Pancreas (tissue), 10 donors: Measurements from ENCODE around the gene LRMDA. TPM values are rescaled to one million over a fixed set of nuclear protein-coding genes. Genes with fewer than 3 reads are reported as not detected.

Source experiments
- ATAC-seq, 4 donors: fragments of 200-7000 bp; cut with Tn5 transposase; one replicate each; pipeline versions ENCODE4 v1.8.0 to v1.9.1; 2020; ENCODE audit warnings: mild to moderate bottlenecking in 4 of 4, moderate library complexity in 4 of 4
- DNase-seq, 6 donors: peaks; one replicate each; pipeline ENCODE4 v3.0.0-alpha.2; 2020
- FAIRE-seq: peaks from 2 replicates; lab custom pipeline; 2012; peaks lifted over from hg19 to GRCh38; lab: Jason Lieb, UNC
- H3K27ac ChIP-seq, 4 donors: fragments of 200-600 bp; sonication (generic); 1 replicate in 3 of 4; 2 replicates in 1 of 4; pipeline versions ENCODE4 v1.5.0 to v1.8.0; 2020
- H3K27me3 ChIP-seq, 4 donors: fragments of 200-600 bp; one replicate each; pipeline ENCODE4 v1.8.0; 2021
- H3K36me3 ChIP-seq, 3 donors: fragments of 200-600 bp; sonication (generic) in 1 of 3; one replicate each; pipeline versions ENCODE4 v1.5.0 to v1.8.0; 2020 to 2021
- H3K4me1 ChIP-seq, 3 donors: fragments of 200-600 bp; one replicate each; pipeline ENCODE4 v1.8.0; 2021
- H3K4me3 ChIP-seq, 4 donors: fragments of 200-600 bp; sonication (generic) in 2 of 4; one replicate each; pipeline versions ENCODE4 v1.5.0 to v1.8.0; 2020 to 2021
- H3K9me3 ChIP-seq, 4 donors: fragments of 200-600 bp; one replicate each; pipeline ENCODE4 v1.8.0; 2021
- WGBS, 2 donors: extraction: QIAGEN DNeasy Blood & Tissue Kit; methylation state at CpG; one replicate each; pipeline ENCODE4 v1.1.7; 2013; 5-methylcytosine and 5-hydroxymethylcytosine counted together
- intact Hi-C, 3 donors: fragments of 100-400 bp; cut with DNase I; formaldehyde crosslinking; loops; one replicate each; pipeline versions ENCODE4 v1.11.1 to v1.14.2; 2022
- polyA plus RNA-seq, 2 donors: library from polyadenylated mRNA; stranded (reverse); fragments of 200-250 nt; gene quantifications; one replicate each; pipeline ENCODE4 v1.2.3, GENCODE V29; 2013
- total RNA-seq, 6 donors: library from RNA; stranded (reverse); fragmentation: NEBNext Ultra II Directional in 4 of 6; extraction: Animal tissue kit (Norgen Biotek cat#: 25700) in 4 of 6; gene quantifications; one replicate each; pipeline versions ENCODE4 v1.2.1 to v1.2.4, GENCODE V29; 2021 to 2023
- TF ChIP-seq, protein P1 (sequence below), 4 donors: fragments of 200-600 bp; sonication (generic) in 3 of 4; IDR thresholded peaks; one replicate each; pipeline versions ENCODE4 v1.5.0 to v1.8.0; 2021; ENCODE audit warnings: antibody characterized with exemption in 4 of 4
- donor health status: healthy with polysubstance abuse.
- donor health status: DM: no; HTN: no; CAD: no; lungs with moderate emphysema.
- donor health status: DM: no; HTN: no; CAD: no.
- donor health status: control.
- donor health status: control.
- donor health status: Bipolar disorder and iron deficiency.
- donor health status: DM: yes; HTN: yes; CAD: no.
- donor health status: DM: no; HTN: no; CAD: no.
- donor health status: DM: no; HTN: no; CAD: no.
- donor health status: DM: yes; HTN: yes; CAD: no.

Gene LRMDA
- total and polyA plus RNA-seq, 8 donors: 4.6 to 21.2 (median 13.4) TPM

GRCh38 chr10:75493464-75493863 lies 62.0 kb downstream of the LRMDA start:
- intact Hi-C loops: no loop called here
- Histone ChIP-seq H3K36me3 (no peaks in the 10 kb centered on the region), H3K4me1 (no peaks in the 10 kb centered on the region), H3K9me3 (no peaks in the 10 kb centered on the region), H3K4me3 (no peak overlapping the region), H3K27ac (no peak overlapping the region), H3K27me3 (no peaks in the 10 kb centered on the region)
- ATAC-seq (no peak), DNase-seq (no peak), FAIRE-seq (no peak)
- TF ChIP-seq, protein P1, sequence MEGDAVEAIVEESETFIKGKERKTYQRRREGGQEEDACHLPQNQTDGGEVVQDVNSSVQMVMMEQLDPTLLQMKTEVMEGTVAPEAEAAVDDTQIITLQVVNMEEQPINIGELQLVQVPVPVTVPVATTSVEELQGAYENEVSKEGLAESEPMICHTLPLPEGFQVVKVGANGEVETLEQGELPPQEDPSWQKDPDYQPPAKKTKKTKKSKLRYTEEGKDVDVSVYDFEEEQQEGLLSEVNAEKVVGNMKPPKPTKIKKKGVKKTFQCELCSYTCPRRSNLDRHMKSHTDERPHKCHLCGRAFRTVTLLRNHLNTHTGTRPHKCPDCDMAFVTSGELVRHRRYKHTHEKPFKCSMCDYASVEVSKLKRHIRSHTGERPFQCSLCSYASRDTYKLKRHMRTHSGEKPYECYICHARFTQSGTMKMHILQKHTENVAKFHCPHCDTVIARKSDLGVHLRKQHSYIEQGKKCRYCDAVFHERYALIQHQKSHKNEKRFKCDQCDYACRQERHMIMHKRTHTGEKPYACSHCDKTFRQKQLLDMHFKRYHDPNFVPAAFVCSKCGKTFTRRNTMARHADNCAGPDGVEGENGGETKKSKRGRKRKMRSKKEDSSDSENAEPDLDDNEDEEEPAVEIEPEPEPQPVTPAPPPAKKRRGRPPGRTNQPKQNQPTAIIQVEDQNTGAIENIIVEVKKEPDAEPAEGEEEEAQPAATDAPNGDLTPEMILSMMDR (IDR thresholded peaks at IDR 0.05): no peak
- 97% methylated on average over 3 of the region's 3 CpGs for WGBS, 2 donors

GRCh38 chr10:75495434-75496190 lies 64.2 kb downstream of the LRMDA start:
- DNase-seq: no peak
- H3K4me3 ChIP-seq: no peak overlapping the region
- no peak for ATAC-seq
- H3K4me1 ChIP-seq: no peaks in the 10 kb centered on the region
- H3K27ac ChIP-seq: no peak overlapping the region
- intact Hi-C loops: no loop called here
- H3K9me3 ChIP-seq: no peaks in the 10 kb centered on the region
- 46 to 50% methylated on average over 4 of the region's 4 CpGs for WGBS, 2 donors
- FAIRE-seq: no peak
- no peaks in the 10 kb centered on the region for H3K27me3 ChIP-seq
- no peaks in the 10 kb centered on the region for H3K36me3 ChIP-seq
- TF ChIP-seq, protein P1 (IDR thresholded peaks at IDR 0.05): no peak

GRCh38 chr10:75496191-75496567 lies 64.8 kb downstream of the LRMDA start:
- H3K4me1 ChIP-seq: no peaks in the 10 kb centered on the region
- intact Hi-C loops: no loop called here
- no peaks in the 10 kb centered on the region for H3K9me3 ChIP-seq
- no peak for FAIRE-seq
- H3K27ac ChIP-seq: no peak overlapping the region
- DNase-seq: no peak
- WGBS, 2 donors: 92 to 100% methylated on average over 1 of the region's 1 CpG
- ATAC-seq: no peak
- TF ChIP-seq, protein P1 (IDR thresholded peaks at IDR 0.05): no peak
- H3K4me3 ChIP-seq: no peak overlapping the region
- H3K36me3 ChIP-seq: no peaks in the 10 kb centered on the region
- H3K27me3 ChIP-seq: no peaks in the 10 kb centered on the region

GRCh38 chr10:75497997-75498883 lies 66.8 kb downstream of the LRMDA start:
- Histone ChIP-seq H3K4me3 (no peak overlapping the region), H3K4me1 (no peaks in the 10 kb centered on the region), H3K27ac (no peak overlapping the region), H3K9me3 (no peaks in the 10 kb centered on the region), H3K27me3 (no peaks in the 10 kb centered on the region), H3K36me3 (no peaks in the 10 kb centered on the region)
- ATAC-seq (peak in 3 of 4 donors; percentile 25 to 63 (median 44)), DNase-seq (no peak), FAIRE-seq (no peak)
- TF ChIP-seq, protein P1 (IDR thresholded peaks at IDR 0.05): no peak
- 78 to 83% methylated on average over 15 of the region's 15 CpGs for WGBS, 2 donors
- intact Hi-C loops: no loop called here
